Liver (tissue), 9 donors: ENCODE results near the gene ANK3. TPM values are rescaled to one million over a fixed set of nuclear protein-coding genes. Genes with fewer than 3 reads are reported as not detected.

ENCODE experiments used
- DNase-seq: peaks from one replicate; pipeline ENCODE4 v3.0.0-alpha.2; 2017; ENCODE audit warnings: low spot score
- H3K27ac ChIP-seq, 2 donors: one replicate each; pipeline ENCODE4 v1.7.0; 2013; ENCODE audit warnings: inconsistent platforms in 2 of 2, low read length in 2 of 2, control low read depth in 1 of 2, low read depth in 1 of 2, mild to moderate bottlenecking in 1 of 2
- H3K27me3 ChIP-seq, 4 donors: one replicate each; pipeline versions ENCODE4 v1.6.1 to v1.7.0; 2013; ENCODE audit warnings: low read length in 3 of 4, inconsistent platforms in 1 of 4, mild to moderate bottlenecking in 1 of 4, moderate library complexity in 1 of 4; ENCODE audit not compliant: control insufficient read depth in 4 of 4, insufficient read depth in 4 of 4
- H3K36me3 ChIP-seq, 4 donors: one replicate each; pipeline versions ENCODE4 v1.6.1 to v1.7.0; 2013; ENCODE audit warnings: low read length in 3 of 4, mild to moderate bottlenecking in 3 of 4, low read depth in 1 of 4, moderate library complexity in 1 of 4; ENCODE audit not compliant: control insufficient read depth in 4 of 4, insufficient read depth in 3 of 4
- H3K4me1 ChIP-seq, 4 donors: one replicate each; pipeline versions ENCODE4 v1.6.1 to v1.7.0; 2013; ENCODE audit warnings: low read length in 3 of 4, mild to moderate bottlenecking in 3 of 4, moderate library complexity in 1 of 4; ENCODE audit not compliant: control insufficient read depth in 4 of 4, insufficient read depth in 4 of 4
- H3K4me3 ChIP-seq, 3 donors: one replicate each; pipeline versions ENCODE4 v1.6.1 to v1.7.0; 2013; ENCODE audit warnings: low read length in 3 of 3, control low read depth in 1 of 3, low read depth in 1 of 3, mild to moderate bottlenecking in 1 of 3
- H3K9ac ChIP-seq, 2 donors: one replicate each; pipeline ENCODE4 v1.7.0; 2013; ENCODE audit warnings: low read length in 2 of 2, mild to moderate bottlenecking in 2 of 2, moderate library complexity in 2 of 2, control low read depth in 1 of 2, low read depth in 1 of 2
- H3K9me3 ChIP-seq, 4 donors: one replicate each; pipeline versions ENCODE4 v1.6.1 to v1.7.0; 2013; ENCODE audit warnings: low read length in 3 of 4; ENCODE audit not compliant: control insufficient read depth in 4 of 4
- ATF3 ChIP-seq: IDR thresholded peaks from 2 replicates; pipeline ENCODE4 v1.6.1; 2016; ENCODE audit warnings: antibody characterized with exemption
- CTCF ChIP-seq: fragments of 150-350 bp; IDR thresholded peaks from 2 replicates; pipeline ENCODE4 v1.5.1; 2017; ENCODE audit warnings: improper control_type of control experiment, low read depth, low read length; ENCODE audit not compliant: missing input control
- EGR1 ChIP-seq, 2 donors: IDR thresholded peaks; 2 replicates each; pipeline ENCODE4 v1.6.1; 2016 to 2018; ENCODE audit warnings: antibody characterized with exemption in 2 of 2, low read depth in 2 of 2
- FOXA2 ChIP-seq: IDR thresholded peaks from 2 replicates; pipeline ENCODE4 v1.6.1; 2016; ENCODE audit warnings: antibody characterized with exemption
- GABPA ChIP-seq, 2 donors: IDR thresholded peaks in 1 of 2; conservative IDR thresholded peaks in 1 of 2; 2 replicates each; pipeline ENCODE4 v1.6.1; 2016; ENCODE audit warnings: antibody characterized with exemption in 2 of 2, mild to moderate bottlenecking in 1 of 2, moderate library complexity in 1 of 2
- HNF4A ChIP-seq, 2 donors: conservative IDR thresholded peaks; 2 replicates each; pipeline ENCODE4 v1.6.1; 2016; ENCODE audit warnings: antibody characterized with exemption in 2 of 2, mild to moderate bottlenecking in 2 of 2
- HNF4G ChIP-seq: IDR thresholded peaks from 2 replicates; pipeline ENCODE4 v1.6.1; 2016; ENCODE audit warnings: antibody characterized with exemption
- JUND ChIP-seq, 2 donors: IDR thresholded peaks; 2 replicates each; pipeline ENCODE4 v1.6.1; 2016; ENCODE audit warnings: antibody characterized with exemption in 2 of 2
- MAX ChIP-seq: IDR thresholded peaks from 2 replicates; pipeline ENCODE4 v1.6.1; 2016; ENCODE audit warnings: antibody characterized with exemption
- NR2F2 ChIP-seq: IDR thresholded peaks from 2 replicates; pipeline ENCODE4 v1.6.1; 2016; ENCODE audit warnings: antibody characterized with exemption
- RAD21 ChIP-seq, 2 donors: IDR thresholded peaks; 2 replicates each; pipeline ENCODE4 v1.6.1; 2016; ENCODE audit warnings: antibody characterized with exemption in 2 of 2, mild to moderate bottlenecking in 2 of 2
- REST ChIP-seq: IDR thresholded peaks from 2 replicates; pipeline ENCODE4 v1.6.1; 2016; ENCODE audit warnings: antibody characterized with exemption, mild to moderate bottlenecking
- RXRA ChIP-seq, 2 donors: IDR thresholded peaks; 2 replicates each; pipeline ENCODE4 v1.6.1; 2017 to 2018; ENCODE audit warnings: antibody characterized with exemption in 2 of 2, mild to moderate bottlenecking in 1 of 2
- TAF1 ChIP-seq: conservative IDR thresholded peaks from 2 replicates; pipeline ENCODE4 v1.6.1; 2016; ENCODE audit warnings: antibody characterized with exemption, mild to moderate bottlenecking
- YY1 ChIP-seq: IDR thresholded peaks from 2 replicates; pipeline ENCODE4 v1.6.1; 2016; ENCODE audit warnings: antibody characterized with exemption, mild to moderate bottlenecking
- ZBTB33 ChIP-seq: IDR thresholded peaks from 2 replicates; pipeline ENCODE4 v1.6.1; 2016; ENCODE audit warnings: antibody characterized with exemption
- WGBS: extraction: QIAGEN DNeasy Blood & Tissue Kit; methylation state at CpG from one replicate; pipeline ENCODE4 v1.1.7; 2013; 5-methylcytosine and 5-hydroxymethylcytosine counted together
- polyA plus RNA-seq, 2 donors: library from polyadenylated mRNA; stranded (reverse) in 1 of 2; unstranded in 1 of 2; fragments of 200-250 nt in 1 of 2; fragments of >200 nt in 1 of 2; fragmentation: Nextera tagmentation in 1 of 2; extraction: Ambion mirVana in 1 of 2; gene quantifications; one replicate each; pipeline versions ENCODE4 v1.2.1 to v1.2.3, GENCODE V29; 2013 to 2015
- total RNA-seq, 2 donors: library from RNA; depleted of rRNA; stranded (reverse); fragments of >200 nt; gene quantifications; one replicate each; pipeline ENCODE4 v1.2.3, GENCODE V29; 2014
- donor health status: healthy.
- donor health status: healthy.
- donor health status: healthy.
- donor health status: healthy.
- donor health status: healthy.

Gene ANK3
- total and polyA plus RNA-seq, 4 donors, result 5.7 to 30.0 (median 9.7) TPM

GRCh38 chr10:60086421-60086820 lies 303.3 kb downstream of the ANK3 start:
- H3K27ac ChIP-seq, result no peak overlapping the region
- WGBS, result 97% methylated on average over 4 of the region's 4 CpGs
- DNase-seq, result no peak
- H3K36me3 ChIP-seq, result peaks cover 0 to 5% (median 0%) of the 10 kb centered on the region in 4 donors
- H3K4me3 ChIP-seq, result no peak overlapping the region
- peaks cover 0 to 3% (median under 1%) of the 10 kb centered on the region in 4 donors for H3K4me1 ChIP-seq
- H3K27me3 ChIP-seq, result no peaks in the 10 kb centered on the region
- H3K9ac ChIP-seq, result no peak overlapping the region
- H3K9me3 ChIP-seq, result no peaks in the 10 kb centered on the region
- TF ChIP-seq JUND (IDR thresholded peaks at IDR 0.05) (no peak), EGR1 (IDR thresholded peaks at IDR 0.05; ENCODE audit: low read depth in 2 of 2) (no peak), RXRA (IDR thresholded peaks at IDR 0.05) (no peak), MAX (no peak), YY1 (no peak), NR2F2 (no peak), HNF4G (no peak), GABPA (IDR thresholded peaks at IDR 0.05 in 1 of 2, conservative IDR thresholded peaks at IDR 0.05 in 1 of 2) (no peak)

GRCh38 chr10:60082744-60083344 lies 306.8 kb downstream of the ANK3 start:
- H3K36me3 ChIP-seq, result peaks cover 0 to 7% (median 0%) of the 10 kb centered on the region in 4 donors
- H3K4me3 ChIP-seq, result peak overlapping the region; percentile 18 to 65 (median 52)

GRCh38 chr10:60082341-60082740 lies 307.3 kb downstream of the ANK3 start:
- Histone ChIP-seq H3K27me3 (no peaks in the 10 kb centered on the region), H3K27ac (no peak overlapping the region), H3K4me3 (peak overlapping the region in 2 of 3 donors; percentile 18 to 52), H3K9me3 (no peaks in the 10 kb centered on the region), H3K9ac (peak overlapping the region in 1 of 2 donors; percentile 60), H3K4me1 (peaks cover 0 to 2% (median 0%) of the 10 kb centered on the region in 4 donors), H3K36me3 (peaks cover 0 to 10% (median 0%) of the 10 kb centered on the region in 4 donors)
- DNase-seq, result no peak
- no peak for TF ChIP-seq CTCF
- TF ChIP-seq JUND (IDR thresholded peaks at IDR 0.05), result no peak
- TF ChIP-seq ZBTB33, result no peak
- TF ChIP-seq MAX, result no peak
- TF ChIP-seq RXRA (IDR thresholded peaks at IDR 0.05), result no peak
- no peak for TF ChIP-seq NR2F2
- no peak for TF ChIP-seq YY1
- no peak for TF ChIP-seq ATF3
- TF ChIP-seq RAD21 (IDR thresholded peaks at IDR 0.05), result no peak
- no peak for TF ChIP-seq GABPA (IDR thresholded peaks at IDR 0.05 in 1 of 2, conservative IDR thresholded peaks at IDR 0.05 in 1 of 2)
- no peak for TF ChIP-seq EGR1 (IDR thresholded peaks at IDR 0.05; ENCODE audit: low read depth in 2 of 2)
- no peak for TF ChIP-seq HNF4G
- TF ChIP-seq REST, result no peak
- no peak for TF ChIP-seq HNF4A (conservative IDR thresholded peaks at IDR 0.05)
- TF ChIP-seq TAF1, result no peak
- no peak for TF ChIP-seq FOXA2
- 70% methylated on average over 6 of the region's 6 CpGs for WGBS

More at GRCh38 chr10:60082744-60083344, 306.8 kb downstream of the ANK3 start:
- WGBS, result 30% methylated on average over 5 of the region's 5 CpGs
- no peaks in the 10 kb centered on the region for H3K9me3 ChIP-seq
- peak overlapping the region; percentile 60 to 88 for H3K9ac ChIP-seq
- peak overlapping the region in 1 of 2 donors; percentile 43 for H3K27ac ChIP-seq
- H3K4me1 ChIP-seq, result peaks cover 0 to 2% (median 0%) of the 10 kb centered on the region in 4 donors
- no peak for DNase-seq
- TF ChIP-seq HNF4G (no peak), YY1 (peak; percentile 54)
- no peaks in the 10 kb centered on the region for H3K27me3 ChIP-seq
